Adipocyte (in vitro differentiated cells): ENCODE data around the gene TDRD6.
"Not testable (repeated sequence)": the region's sequence is repeated elsewhere in the genome, so short reads cannot be mapped to it uniquely, and the experiment has no call there.

Experiments
- DNase-seq: peaks from one replicate; pipeline ENCODE4 v3.0.0-alpha.2; 2015; ENCODE audit warnings: low read depth
- H3K27me3 ChIP-seq: replicated peaks from 2 replicates; pipeline ENCODE4 v1.7.0; 2013; ENCODE audit warnings: mild to moderate bottlenecking, low read length, moderate library complexity; ENCODE audit not compliant: control insufficient read depth, insufficient read depth
- H3K36me3 ChIP-seq: 2 replicates; pipeline ENCODE4 v1.7.0; 2013; ENCODE audit warnings: low read length, mild to moderate bottlenecking, moderate library complexity; ENCODE audit not compliant: control insufficient read depth, insufficient read depth, severe bottlenecking
- H3K4me1 ChIP-seq: 2 replicates; pipeline ENCODE4 v1.7.0; 2013; ENCODE audit warnings: mild to moderate bottlenecking, low read length, moderate library complexity; ENCODE audit not compliant: control insufficient read depth, insufficient read depth
- H3K4me3 ChIP-seq: 2 replicates; pipeline ENCODE4 v1.7.0; 2013; ENCODE audit warnings: mild to moderate bottlenecking, low read length, moderate library complexity
- H3K9ac ChIP-seq: 2 replicates; pipeline ENCODE4 v1.7.0; 2013; ENCODE audit warnings: mild to moderate bottlenecking, low read length, moderate library complexity
- H3K9me3 ChIP-seq: 2 replicates; pipeline ENCODE4 v1.7.0; 2013; ENCODE audit warnings: mild to moderate bottlenecking, low read length, moderate library complexity; ENCODE audit not compliant: control insufficient read depth

TDRD6 gene

GRCh38 chr6:46730921-46731461 lies 43.3 kb downstream of the TDRD6 start:
- no peak overlapping the region for H3K9ac ChIP-seq
- no peak overlapping the region for H3K4me3 ChIP-seq
- H3K36me3 ChIP-seq = no peaks in the 10 kb centered on the region
- peaks cover 14% of the 10 kb centered on the region for H3K27me3 ChIP-seq
- H3K9me3 ChIP-seq = no peaks in the 10 kb centered on the region
- no peak for DNase-seq
- peaks cover 4% of the 10 kb centered on the region for H3K4me1 ChIP-seq

- Histone ChIP-seq H3K27me3 (peaks cover 26% of the 10 kb centered on the region), H3K36me3 (no peaks in the 10 kb centered on the region), H3K4me1 (peaks cover 4% of the 10 kb centered on the region), H3K9me3 (no peaks in the 10 kb centered on the region), H3K4me3 (no peak overlapping the region), H3K9ac (no peak overlapping the region)
- DNase-seq = no peak
Observed at GRCh38 chr6:46733341-46733801, 45.7 kb downstream of the TDRD6 start.

GRCh38 chr6:46734867-46735719 lies 47.4 kb downstream of the TDRD6 start, which contains the start of gene PLA2G7:
Gene PLA2G7 (minus strand): TSS chr6:46735375. CDS start chr6:46722891, 12,484 bp downstream.
- Histone ChIP-seq H3K4me3 (peak within 1 kb of the TSS; percentile 81), H3K9ac (peak within 1 kb of the TSS; percentile 23), H3K4me1 (peaks cover 4% of the 10 kb centered on the region), H3K27me3 (peaks cover 24% of the 10 kb centered on the region), H3K36me3 (no peaks in the 10 kb centered on the region), H3K9me3 (no peaks in the 10 kb centered on the region)
- DNase-seq = peak; percentile 36

GRCh38 chr6:46735720-46736031 lies 48.0 kb downstream of the TDRD6 start:
- no peaks in the 10 kb centered on the region for H3K36me3 ChIP-seq
- peaks cover 24% of the 10 kb centered on the region for H3K27me3 ChIP-seq
- no peaks in the 10 kb centered on the region for H3K9me3 ChIP-seq
- peaks cover 4% of the 10 kb centered on the region for H3K4me1 ChIP-seq
- H3K4me3 ChIP-seq = peak overlapping the region; percentile 81
- no peak for DNase-seq
- no peak overlapping the region for H3K9ac ChIP-seq

- Histone ChIP-seq H3K27me3 (peaks cover 24% of the 10 kb centered on the region), H3K36me3 (no peaks in the 10 kb centered on the region), H3K9ac (no peak overlapping the region), H3K4me1 (peaks cover 4% of the 10 kb centered on the region), H3K9me3 (no peaks in the 10 kb centered on the region), H3K4me3 (no peak overlapping the region)
- DNase-seq = no peak
Observed at GRCh38 chr6:46736906-46737305, 49.2 kb downstream of the TDRD6 start.

GRCh38 chr6:46741482-46741881 lies 53.8 kb downstream of the TDRD6 start:
- H3K9me3 ChIP-seq = no peaks in the 10 kb centered on the region
- H3K36me3 ChIP-seq = no peaks in the 10 kb centered on the region
- H3K4me3 ChIP-seq = no peak overlapping the region
- H3K4me1 ChIP-seq = no peaks in the 10 kb centered on the region
- no peak for DNase-seq
- no peak overlapping the region for H3K9ac ChIP-seq
- H3K27me3 ChIP-seq = peaks cover 21% of the 10 kb centered on the region

GRCh38 chr6:46741910-46742309 lies 54.2 kb downstream of the TDRD6 start:
- H3K36me3 ChIP-seq = no peaks in the 10 kb centered on the region
- H3K27me3 ChIP-seq = peaks cover 17% of the 10 kb centered on the region
- no peak overlapping the region for H3K4me3 ChIP-seq
- H3K9me3 ChIP-seq = no peaks in the 10 kb centered on the region
- H3K4me1 ChIP-seq = no peaks in the 10 kb centered on the region
- DNase-seq = no peak
- H3K9ac ChIP-seq = no peak overlapping the region

- DNase-seq = no peak
- Histone ChIP-seq H3K9ac (no peak overlapping the region), H3K4me1 (no peaks in the 10 kb centered on the region), H3K27me3 (peaks cover 12% of the 10 kb centered on the region), H3K4me3 (no peak overlapping the region), H3K36me3 (no peaks in the 10 kb centered on the region), H3K9me3 (no peaks in the 10 kb centered on the region)
Observed at GRCh38 chr6:46743425-46744158, 55.9 kb downstream of the TDRD6 start.

- not testable (repeated sequence) for H3K9ac ChIP-seq, H3K9me3 ChIP-seq, DNase-seq, H3K27me3 ChIP-seq, H3K36me3 ChIP-seq, H3K4me1 ChIP-seq, H3K4me3 ChIP-seq
Observed at GRCh38 chr6:46744159-46744725, 56.6 kb downstream of the TDRD6 start.

- Histone ChIP-seq H3K4me3 (no peak overlapping the region), H3K4me1 (no peaks in the 10 kb centered on the region)
- DNase-seq = no peak
Observed at GRCh38 chr6:46745973-46746372, 58.3 kb downstream of the TDRD6 start.

GRCh38 chr6:46746696-46747095 lies 59.0 kb downstream of the TDRD6 start, which contains the start of gene ANKRD66:
Gene ANKRD66 (plus strand): TSS chr6:46746933. CDS start chr6:46751949, 5,016 bp downstream.
- Histone ChIP-seq H3K4me3 (no peak within 1 kb of the TSS), H3K9me3 (no peaks in the 10 kb centered on the region), H3K27me3 (peaks cover 9% of the 10 kb centered on the region), H3K9ac (no peak within 1 kb of the TSS), H3K36me3 (no peaks in the 10 kb centered on the region), H3K4me1 (no peaks in the 10 kb centered on the region)
- DNase-seq = no peak

More at GRCh38 chr6:46745973-46746372, 58.3 kb downstream of the TDRD6 start:
- Histone ChIP-seq H3K9ac (no peak overlapping the region), H3K36me3 (no peaks in the 10 kb centered on the region), H3K9me3 (no peaks in the 10 kb centered on the region), H3K27me3 (peaks cover 9% of the 10 kb centered on the region)
